Measurements from ENCODE around the gene KDELR3. TPM values are rescaled to one million over a fixed set of nuclear protein-coding genes. Genes with fewer than 3 reads are reported as not detected.

Gene KDELR3
- polyA plus RNA-seq, 1 of the 3 experiments (the other 2 are of a cell fraction), result 17.1 TPM

GRCh38 chr22:38471237-38471636, 3.3 kb downstream of the KDELR3 start (continued):
- TF ChIP-seq TEAD4 (IDR thresholded peaks at IDR 0.05; ENCODE audit: borderline replicate concordance, insufficient read depth) (no peak), MEF2A (IDR thresholded peaks at IDR 0.05; ENCODE audit: borderline replicate concordance, low read depth) (no peak), FOXM1 (IDR thresholded peaks at IDR 0.05; ENCODE audit: low read depth) (no peak), GABPA (IDR thresholded peaks at IDR 0.05; ENCODE audit: low read depth) (no peak), FOXJ3 (CRISPR knock-in tag; IDR thresholded peaks at IDR 0.05) (no peak), SIN3A (IDR thresholded peaks at IDR 0.05; ENCODE audit: borderline replicate concordance, low read depth, low read length) (no peak), GATA2 (CRISPR knock-in tag; IDR thresholded peaks at IDR 0.05) (no peak), JUND (IDR thresholded peaks at IDR 0.05) (no peak), ELF1 (IDR thresholded peaks at IDR 0.05) (no peak), MXI1 (IDR thresholded peaks at IDR 0.05; ENCODE audit: low read depth, low read length) (no peak)
- TF ChIP-seq, protein P1, sequence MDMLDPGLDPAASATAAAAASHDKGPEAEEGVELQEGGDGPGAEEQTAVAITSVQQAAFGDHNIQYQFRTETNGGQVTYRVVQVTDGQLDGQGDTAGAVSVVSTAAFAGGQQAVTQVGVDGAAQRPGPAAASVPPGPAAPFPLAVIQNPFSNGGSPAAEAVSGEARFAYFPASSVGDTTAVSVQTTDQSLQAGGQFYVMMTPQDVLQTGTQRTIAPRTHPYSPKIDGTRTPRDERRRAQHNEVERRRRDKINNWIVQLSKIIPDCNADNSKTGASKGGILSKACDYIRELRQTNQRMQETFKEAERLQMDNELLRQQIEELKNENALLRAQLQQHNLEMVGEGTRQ (IDR thresholded peaks at IDR 0.05; ENCODE audit: borderline replicate concordance, low read depth, low read length), result no peak

DNA sequence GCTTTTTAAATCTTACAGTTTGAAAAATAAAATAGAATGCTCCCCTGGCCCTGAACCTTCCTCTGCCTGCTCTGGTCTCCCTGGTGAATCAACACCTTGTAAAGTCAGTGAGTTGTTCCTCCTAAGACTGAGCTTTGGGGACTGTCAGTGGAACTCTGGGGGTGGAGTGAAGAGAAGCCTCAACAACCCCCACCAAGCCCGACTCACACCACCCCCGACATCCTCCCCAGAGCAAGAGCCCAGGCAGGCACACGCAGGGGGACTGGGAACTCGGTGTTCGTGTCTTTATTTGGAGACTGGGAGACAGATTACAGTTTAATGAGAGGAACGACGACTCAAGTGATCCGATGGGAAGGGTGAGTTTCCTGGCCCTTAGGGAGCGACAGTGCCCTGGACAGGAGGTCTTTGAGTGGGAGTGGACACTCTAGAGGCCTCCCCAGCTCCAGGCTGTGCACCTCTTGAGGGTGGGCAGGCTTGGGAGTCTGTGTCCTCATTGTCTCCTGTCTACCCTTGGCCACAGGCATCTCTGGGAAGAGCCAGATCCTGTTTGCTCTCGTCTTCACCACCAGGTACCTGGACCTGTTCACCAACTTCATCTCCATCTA, 6.2 kb downstream of the KDELR3 start:
- Histone ChIP-seq H3K9ac (no peak overlapping the region), H3K79me2 (ENCODE audit: insufficient read depth) (no peaks in the 10 kb centered on the region), H3K27me3 (ENCODE audit: insufficient read depth) (no peaks in the 10 kb centered on the region), H3K27ac (ENCODE audit: low read depth in 2 of 2, low read length in 1 of 2) (no peak overlapping the region), H3K4me2 (no peak overlapping the region), H3K36me3 (replicated peaks in 1 of 2; ENCODE audit: control insufficient read depth in 1 of 2, insufficient read depth in 2 of 2, low read length in 1 of 2) (no peaks in the 10 kb centered on the region), H3K9me2 (no peaks in the 10 kb centered on the region), H2AFZ (ENCODE audit: low read depth) (no peak overlapping the region), H4K20me1 (ENCODE audit: insufficient read depth) (no peaks in the 10 kb centered on the region), H3K4me3 (ENCODE audit: low read depth in 2 of 2, low read length in 1 of 2) (no peak overlapping the region), H3K4me1 (ENCODE audit: control insufficient read depth in 1 of 2, insufficient read depth in 2 of 2, low read depth in 1 of 2, low read length in 1 of 2) (no peaks in the 10 kb centered on the region), H3K9me3 (no peaks in the 10 kb centered on the region), H3F3A (replicated peaks; ENCODE audit: insufficient read depth) (no peaks in the 10 kb centered on the region)
- WGBS (ENCODE audit: low lambda C conversion rate), result 80% methylated on average over 1 of the region's 10 CpGs
- DNase-seq, result no peak
- CTCF ChIA-PET, result no interaction called here
- POLR2A ChIA-PET, result no interaction called here
- TF ChIP-seq YY1 (IDR thresholded peaks at IDR 0.05; ENCODE audit: low read depth) (no peak), MAX (IDR thresholded peaks at IDR 0.05; ENCODE audit: low read depth) (no peak), NRF1 (IDR thresholded peaks at IDR 0.05; ENCODE audit: low read depth, low read length) (no peak), TCF12 (IDR thresholded peaks at IDR 0.05) (no peak), MEF2A (IDR thresholded peaks at IDR 0.05; ENCODE audit: borderline replicate concordance, low read depth) (no peak), RXRA (IDR thresholded peaks at IDR 0.05; ENCODE audit: borderline replicate concordance, low read depth) (no peak)

DNA sequence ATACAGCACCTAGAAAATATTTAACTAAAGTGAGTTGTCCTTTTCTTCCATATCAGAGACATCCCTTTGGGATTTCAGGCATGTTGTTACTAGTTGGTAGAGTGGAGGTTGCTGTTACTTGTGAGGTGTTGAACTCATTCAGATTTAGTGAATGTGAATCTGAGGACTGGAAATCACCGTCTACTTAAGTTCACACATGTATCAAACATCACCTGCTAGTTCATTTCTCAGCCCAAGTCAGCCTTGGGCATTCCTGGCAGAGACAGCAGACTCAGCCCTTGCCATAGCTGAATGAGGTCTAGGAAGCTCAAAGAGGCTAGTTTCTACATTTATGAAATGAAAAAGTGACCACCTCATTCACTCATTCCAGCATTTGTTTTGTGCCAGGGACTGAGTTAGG, 9.7 kb downstream of the KDELR3 start:
- no peak for DNase-seq
- Histone ChIP-seq H3K9me3 (no peaks in the 10 kb centered on the region), H3K4me3 (ENCODE audit: low read depth in 2 of 2, low read length in 1 of 2) (no peak overlapping the region), H3K9ac (no peak overlapping the region), H2AFZ (ENCODE audit: low read depth) (no peak overlapping the region), H3K27me3 (ENCODE audit: insufficient read depth) (no peaks in the 10 kb centered on the region), H3K9me2 (no peaks in the 10 kb centered on the region), H3K36me3 (replicated peaks in 1 of 2; ENCODE audit: control insufficient read depth in 1 of 2, insufficient read depth in 2 of 2, low read length in 1 of 2) (peaks cover 8 to 12% of the 10 kb centered on the region in 2 experiments), H3F3A (replicated peaks; ENCODE audit: insufficient read depth) (peaks cover 11% of the 10 kb centered on the region), H3K27ac (ENCODE audit: low read depth in 2 of 2, low read length in 1 of 2) (no peak overlapping the region), H3K4me1 (ENCODE audit: control insufficient read depth in 1 of 2, insufficient read depth in 2 of 2, low read depth in 1 of 2, low read length in 1 of 2) (no peaks in the 10 kb centered on the region), H3K4me2 (no peak overlapping the region), H3K79me2 (ENCODE audit: insufficient read depth) (no peaks in the 10 kb centered on the region), H4K20me1 (ENCODE audit: insufficient read depth) (no peaks in the 10 kb centered on the region)
- ChIA-PET POLR2A (no interaction called here), CTCF (interaction anchor here (1.7 kb wide), 1 partner anchor 9 kb away, joined by 6 read pairs; the partner anchor contains the start of gene KDELR3)
- no CpG with 5 or more reads among the region's 1 CpG for WGBS (ENCODE audit: low lambda C conversion rate)
- TF ChIP-seq MAX (IDR thresholded peaks at IDR 0.05; ENCODE audit: low read depth), result no peak
- TF ChIP-seq, protein P2, sequence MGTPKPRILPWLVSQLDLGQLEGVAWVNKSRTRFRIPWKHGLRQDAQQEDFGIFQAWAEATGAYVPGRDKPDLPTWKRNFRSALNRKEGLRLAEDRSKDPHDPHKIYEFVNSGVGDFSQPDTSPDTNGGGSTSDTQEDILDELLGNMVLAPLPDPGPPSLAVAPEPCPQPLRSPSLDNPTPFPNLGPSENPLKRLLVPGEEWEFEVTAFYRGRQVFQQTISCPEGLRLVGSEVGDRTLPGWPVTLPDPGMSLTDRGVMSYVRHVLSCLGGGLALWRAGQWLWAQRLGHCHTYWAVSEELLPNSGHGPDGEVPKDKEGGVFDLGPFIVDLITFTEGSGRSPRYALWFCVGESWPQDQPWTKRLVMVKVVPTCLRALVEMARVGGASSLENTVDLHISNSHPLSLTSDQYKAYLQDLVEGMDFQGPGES (IDR thresholded peaks at IDR 0.05; ENCODE audit: low read depth, low read length), result no peak
- TF ChIP-seq, protein P3, sequence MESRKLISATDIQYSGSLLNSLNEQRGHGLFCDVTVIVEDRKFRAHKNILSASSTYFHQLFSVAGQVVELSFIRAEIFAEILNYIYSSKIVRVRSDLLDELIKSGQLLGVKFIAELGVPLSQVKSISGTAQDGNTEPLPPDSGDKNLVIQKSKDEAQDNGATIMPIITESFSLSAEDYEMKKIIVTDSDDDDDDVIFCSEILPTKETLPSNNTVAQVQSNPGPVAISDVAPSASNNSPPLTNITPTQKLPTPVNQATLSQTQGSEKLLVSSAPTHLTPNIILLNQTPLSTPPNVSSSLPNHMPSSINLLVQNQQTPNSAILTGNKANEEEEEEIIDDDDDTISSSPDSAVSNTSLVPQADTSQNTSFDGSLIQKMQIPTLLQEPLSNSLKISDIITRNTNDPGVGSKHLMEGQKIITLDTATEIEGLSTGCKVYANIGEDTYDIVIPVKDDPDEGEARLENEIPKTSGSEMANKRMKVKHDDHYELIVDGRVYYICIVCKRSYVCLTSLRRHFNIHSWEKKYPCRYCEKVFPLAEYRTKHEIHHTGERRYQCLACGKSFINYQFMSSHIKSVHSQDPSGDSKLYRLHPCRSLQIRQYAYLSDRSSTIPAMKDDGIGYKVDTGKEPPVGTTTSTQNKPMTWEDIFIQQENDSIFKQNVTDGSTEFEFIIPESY (IDR thresholded peaks at IDR 0.05; ENCODE audit: borderline replicate concordance, low read depth), result no peak
- no peak for TF ChIP-seq FOXM1 (IDR thresholded peaks at IDR 0.05; ENCODE audit: low read depth)
- TF ChIP-seq REST (IDR thresholded peaks at IDR 0.05; ENCODE audit: low read depth, low read length), result no peak
